GM19455 (cell line): ENCODE measurements around the gene RNF5.
"Not testable (repeated sequence)": the region's sequence is repeated elsewhere in the genome, so short reads cannot be mapped to it uniquely, and the experiment has no call there.

Experiments used
- ATAC-seq: cut with Tn5 transposase; IDR thresholded peaks from one replicate; pipeline ENCODE4 v1.9.1; 2021; ENCODE audit not compliant: unreplicated experiment

RNF5 gene, protein sequence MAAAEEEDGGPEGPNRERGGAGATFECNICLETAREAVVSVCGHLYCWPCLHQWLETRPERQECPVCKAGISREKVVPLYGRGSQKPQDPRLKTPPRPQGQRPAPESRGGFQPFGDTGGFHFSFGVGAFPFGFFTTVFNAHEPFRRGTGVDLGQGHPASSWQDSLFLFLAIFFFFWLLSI

GRCh38 chr6:32177788-32178546 is at the start of gene RNF5:
RNF5 (plus strand) TSS chr6:32178405; CDS start chr6:32178512, 107 bp downstream.
- ATAC-seq: peak; percentile 82

DNA sequence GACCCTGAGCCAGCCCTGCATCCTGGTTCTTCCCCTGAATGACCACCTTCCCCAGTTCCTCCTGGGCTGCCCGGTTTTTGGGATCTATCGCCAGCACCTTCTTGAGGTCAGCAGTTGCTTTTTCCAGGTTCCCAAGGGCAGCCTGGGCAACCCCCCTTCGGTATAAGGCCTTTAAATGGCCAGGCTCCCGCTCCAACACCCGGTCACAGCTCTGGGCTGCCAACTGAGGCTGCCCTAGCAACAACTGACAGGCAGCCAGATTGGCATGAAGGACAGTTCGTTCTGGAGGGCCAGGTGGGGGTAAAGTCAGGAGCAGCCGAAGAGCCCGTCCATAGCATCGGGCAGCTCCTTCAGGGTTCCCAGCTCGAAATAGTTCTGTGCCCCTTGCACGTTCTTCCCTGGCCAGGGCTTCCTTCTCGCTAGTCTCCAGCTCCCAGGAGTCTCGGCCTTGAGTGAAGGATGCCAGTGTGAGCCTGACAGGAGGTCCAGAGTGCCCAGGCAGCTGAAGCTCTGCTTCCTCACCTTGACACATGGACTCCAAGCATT is 49.4 kb upstream of the RNF5 start:
- no peak for ATAC-seq

DNA sequence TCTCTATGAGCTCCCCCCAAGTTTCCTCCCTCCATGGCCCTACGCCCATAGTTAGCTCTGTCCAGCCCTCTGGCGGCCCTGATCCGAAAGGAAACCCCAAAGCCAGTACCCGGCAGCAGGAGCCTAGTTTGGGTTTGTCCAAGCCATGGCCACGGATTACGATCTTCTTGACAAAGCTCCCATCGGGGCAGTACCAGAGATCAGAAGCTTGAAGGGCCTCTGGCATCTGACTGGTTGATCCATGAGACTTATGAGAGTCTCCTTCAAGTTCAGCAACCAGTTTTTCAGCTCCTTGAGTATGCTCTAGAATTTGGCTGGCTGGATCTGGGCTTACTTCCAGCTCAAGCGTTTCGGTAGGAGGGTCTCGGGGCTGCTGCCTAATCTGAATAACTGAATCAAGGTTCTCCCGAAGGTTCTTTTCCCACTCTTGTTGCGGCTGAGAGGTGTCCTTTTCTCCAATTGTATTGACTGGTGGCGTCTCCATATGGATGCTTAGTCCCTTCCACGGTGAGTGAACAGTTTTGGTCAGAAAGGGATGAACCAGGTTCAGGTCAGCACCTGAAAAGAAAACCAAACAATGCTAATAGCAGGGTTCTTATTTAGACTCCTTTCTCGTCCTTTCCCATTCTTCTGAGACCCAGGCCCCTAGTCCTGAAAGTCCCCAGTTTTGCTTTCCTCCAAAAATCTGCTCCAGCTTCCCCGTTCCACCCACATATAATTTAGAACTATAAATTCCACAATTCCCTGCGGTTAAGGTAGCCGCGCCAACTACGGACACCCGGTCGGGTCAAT is 48.7 kb upstream of the RNF5 start:
- ATAC-seq: no peak

DNA sequence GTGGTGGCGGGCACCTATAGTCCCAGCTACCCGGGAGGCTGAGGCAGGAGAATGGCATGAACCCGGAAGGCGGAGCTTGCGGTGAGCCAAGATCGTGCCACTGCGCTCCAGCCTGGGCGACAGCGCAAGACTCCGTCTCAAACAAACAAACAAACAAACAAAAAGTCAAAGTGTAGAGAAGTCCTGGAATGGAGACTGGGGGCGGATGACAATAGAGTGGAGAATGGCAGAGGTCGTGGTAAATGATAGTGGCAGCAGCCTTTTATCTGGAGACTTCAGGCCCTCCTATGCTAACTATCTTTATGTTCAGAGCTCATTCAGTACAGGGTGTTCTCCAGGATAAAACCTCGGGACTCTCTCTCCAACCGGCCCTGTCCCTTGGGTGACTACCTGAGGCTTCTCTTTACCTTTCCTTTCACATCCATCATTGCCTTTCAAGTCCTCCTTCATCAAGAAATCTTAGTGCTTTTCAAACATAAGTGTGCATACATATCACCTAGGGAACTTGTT is 46.7 kb upstream of the RNF5 start:
- no peak for ATAC-seq

DNA sequence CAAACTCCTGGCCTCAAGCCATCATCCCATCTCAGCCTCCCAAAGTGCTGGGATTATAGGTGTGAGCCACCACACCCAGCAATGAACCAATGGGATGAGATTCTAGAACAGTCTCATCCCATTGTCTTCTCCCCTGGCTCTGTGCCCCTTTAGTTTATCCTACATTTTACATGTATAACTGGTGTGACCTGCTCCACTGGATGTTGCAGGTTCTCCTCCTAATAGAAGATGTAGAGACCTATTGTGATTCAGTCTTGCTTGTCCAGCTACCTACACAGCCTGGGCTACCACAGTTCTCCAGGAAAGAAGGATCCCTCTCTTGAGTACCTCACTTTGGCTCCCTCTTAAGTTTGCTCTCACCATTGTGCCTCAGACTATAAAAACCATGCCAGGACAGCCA is 46.1 kb upstream of the RNF5 start:
- ATAC-seq: no peak

DNA sequence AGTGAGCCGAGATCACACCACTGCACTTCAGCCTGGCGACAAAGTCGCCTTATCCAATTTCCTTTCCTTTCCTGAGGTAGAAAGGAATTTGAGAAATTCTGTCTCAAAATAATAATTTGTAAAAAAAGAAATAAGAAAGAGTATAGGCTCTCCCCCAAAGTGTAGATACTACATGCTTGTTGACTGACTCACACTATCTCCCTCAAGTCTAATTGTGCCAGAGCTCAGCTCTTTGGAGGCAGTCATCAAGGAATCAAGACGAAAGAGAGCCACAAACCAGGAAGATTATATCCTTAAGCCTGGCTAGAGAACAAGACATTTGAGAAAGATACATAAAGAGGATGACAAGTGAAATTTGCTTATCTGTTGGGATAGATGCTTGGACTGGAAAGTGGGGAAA is 44.4 kb upstream of the RNF5 start:
- no peak for ATAC-seq

DNA sequence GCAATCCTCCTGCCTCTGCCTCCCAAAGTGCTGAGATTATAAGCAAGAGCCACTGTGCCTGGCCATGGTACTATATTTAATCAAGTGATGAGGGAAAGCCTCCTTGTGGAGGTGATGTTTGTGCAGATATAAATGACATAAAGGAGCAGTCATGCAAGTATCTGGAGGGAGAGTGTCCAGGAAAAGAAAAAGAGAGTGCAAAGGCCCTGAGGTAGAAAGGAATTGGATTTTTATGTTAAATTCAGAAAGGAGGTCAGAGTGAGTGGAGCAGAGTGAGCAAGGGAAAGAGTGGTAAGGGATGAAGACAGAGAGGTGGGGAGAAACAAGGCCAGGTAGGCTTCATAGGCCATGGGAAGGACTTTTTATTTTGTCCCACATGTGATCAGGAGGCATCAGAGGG is 40.8 kb upstream of the RNF5 start:
- ATAC-seq: no peak

GRCh38 chr6:32139590-32139989 is 38.6 kb upstream of the RNF5 start:
- ATAC-seq: no peak

DNA sequence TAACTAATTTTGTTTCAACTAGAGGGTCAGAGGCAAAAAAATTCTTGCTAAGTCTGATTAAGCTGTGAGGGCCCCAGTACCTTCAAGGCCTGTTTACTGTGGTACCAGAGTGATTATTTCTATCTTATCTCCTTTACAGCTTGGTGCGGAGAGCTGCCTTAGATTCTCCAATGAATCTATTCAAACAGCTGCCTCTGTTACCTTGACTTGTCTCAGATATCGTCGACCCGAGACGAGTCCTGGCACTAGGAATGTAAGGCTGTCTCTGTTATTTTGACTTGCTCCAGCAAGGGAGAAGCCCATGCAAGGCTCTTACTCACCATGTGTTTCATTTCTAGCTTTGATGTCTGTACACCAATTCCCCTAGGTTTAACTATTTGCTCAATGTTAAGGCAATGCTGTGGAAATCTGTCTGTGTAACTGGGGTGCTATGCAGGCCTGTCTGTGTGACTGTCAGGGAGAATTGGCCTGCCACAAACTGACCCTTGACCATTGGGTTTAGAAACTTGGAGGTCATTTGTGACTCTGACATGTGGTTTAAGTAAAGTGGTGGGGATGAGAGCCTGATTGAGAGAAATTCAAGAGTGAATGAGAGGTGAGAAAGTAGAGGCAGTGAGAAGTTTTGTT is 37.7 kb upstream of the RNF5 start:
- ATAC-seq: no peak

DNA sequence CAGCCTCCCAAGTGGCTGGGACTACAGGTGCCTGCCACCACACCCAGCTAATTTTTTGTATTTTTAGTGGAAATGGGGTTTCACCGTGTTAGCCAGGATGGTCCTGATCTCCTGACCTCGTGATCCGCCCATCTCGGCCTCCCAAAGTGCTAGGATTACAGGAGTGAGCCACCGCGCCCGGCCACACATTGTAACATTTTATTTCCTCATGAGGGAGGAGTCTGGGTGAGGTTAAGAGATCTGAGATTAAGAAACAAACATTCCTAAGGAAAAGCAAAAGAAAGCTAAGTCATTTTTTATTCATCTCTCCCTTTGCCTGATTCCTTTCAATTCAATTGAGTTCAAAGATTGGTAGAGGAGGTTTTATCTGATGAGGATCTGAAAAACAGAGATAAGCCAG is 34.0 kb upstream of the RNF5 start:
- not testable (repeated sequence) for ATAC-seq

- ATAC-seq: no peak
Measured at GRCh38 chr6:32146287-32146686, 31.9 kb upstream of the RNF5 start.

DNA sequence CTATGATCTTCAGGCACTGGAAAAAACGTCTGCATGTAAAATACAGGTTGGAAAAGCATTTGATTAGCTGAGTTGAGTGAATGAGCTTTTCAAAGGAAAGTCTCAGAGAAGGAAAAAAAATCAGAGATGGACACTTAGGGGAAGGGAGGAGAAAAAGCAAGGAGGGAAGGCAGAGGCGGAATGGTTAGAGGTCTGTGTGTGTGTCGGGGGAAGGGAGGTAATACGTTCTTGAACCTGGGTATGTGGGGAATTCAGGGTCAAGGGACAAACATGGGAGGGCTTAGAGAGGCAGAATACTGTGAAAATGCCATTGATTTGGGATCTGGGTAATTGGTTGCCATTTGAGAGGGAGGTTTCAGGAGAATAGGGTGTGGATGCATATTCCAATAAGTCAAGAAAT is 31.5 kb upstream of the RNF5 start:
- no peak for ATAC-seq

DNA sequence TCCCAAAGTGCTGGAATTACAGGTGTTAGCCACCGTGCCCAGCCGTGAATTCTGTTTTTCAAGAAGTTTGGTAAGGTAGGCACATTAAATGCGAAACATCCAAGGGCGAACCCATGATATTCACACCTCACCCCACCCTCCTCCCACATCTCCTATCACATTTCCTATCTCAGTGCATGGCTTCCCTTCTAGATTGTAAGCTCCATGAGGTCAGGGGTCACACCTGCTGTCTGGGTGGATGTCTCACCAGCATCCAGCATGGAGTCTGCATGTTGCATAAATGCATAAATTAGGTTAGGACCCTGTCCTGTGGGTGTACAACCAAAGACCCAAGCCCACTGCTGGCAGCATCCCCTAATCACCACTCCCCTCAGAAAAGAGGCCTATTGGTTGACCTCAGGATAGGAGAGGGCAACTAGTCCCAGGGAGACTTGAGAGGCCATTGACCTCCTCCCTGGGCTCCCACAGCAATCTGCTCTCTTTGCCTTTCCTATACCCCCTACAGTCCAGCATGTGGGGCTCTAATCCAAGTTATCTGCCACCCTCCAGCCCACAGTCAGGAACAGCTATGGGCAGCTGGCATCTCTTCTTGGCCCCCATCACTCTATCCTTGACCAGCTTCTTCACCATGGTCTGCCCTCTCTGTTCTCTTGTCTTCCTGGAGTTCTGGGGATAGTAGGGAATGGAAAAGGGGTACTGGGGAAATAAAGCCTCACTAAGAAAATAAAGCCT is 30.6 kb upstream of the RNF5 start:
- no peak for ATAC-seq

- ATAC-seq: no peak
Measured at GRCh38 chr6:32148289-32149091, 29.7 kb upstream of the RNF5 start.

- ATAC-seq: no peak
Measured at GRCh38 chr6:32149092-32149755, 29.0 kb upstream of the RNF5 start.

- ATAC-seq: no peak
Measured at GRCh38 chr6:32149932-32150870, 28.0 kb upstream of the RNF5 start.

DNA sequence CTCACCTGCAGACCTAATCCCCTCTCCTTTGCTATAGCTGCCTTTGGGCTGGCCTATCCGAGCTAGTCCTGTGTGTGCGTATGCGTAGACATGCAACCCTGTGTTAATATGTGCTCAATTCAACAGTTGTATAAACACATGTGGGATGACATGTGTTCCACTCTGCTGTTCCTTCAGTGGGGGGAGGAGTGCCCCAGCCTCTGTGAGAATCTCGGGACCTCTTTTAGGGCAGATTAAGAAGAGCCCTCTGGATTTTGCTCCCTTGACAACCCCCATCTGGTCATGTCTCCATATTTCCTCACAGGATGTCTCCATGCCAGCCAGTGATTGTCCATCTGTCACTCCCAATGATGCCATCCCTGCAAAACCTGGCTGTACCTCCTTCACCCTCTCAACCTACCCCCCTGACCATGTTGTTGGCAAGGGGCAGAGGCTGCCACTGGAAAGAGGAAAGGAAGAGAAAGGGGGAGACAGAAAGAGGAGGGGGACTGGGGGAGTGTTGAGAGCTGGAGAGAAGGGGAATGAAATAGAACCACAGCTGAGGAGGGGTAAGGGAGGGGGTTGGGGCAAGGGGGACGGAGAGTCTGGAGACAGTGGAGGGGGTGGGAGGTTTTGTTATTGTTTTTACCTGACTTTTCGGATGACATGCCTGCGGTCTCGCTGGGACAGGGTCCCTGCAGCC is 26.9 kb upstream of the RNF5 start:
- no peak for ATAC-seq
